ENCODE results near the gene HEATR9. TPM values are rescaled to one million over a fixed set of nuclear protein-coding genes. Genes with fewer than 3 reads are reported as not detected.

HEATR9 gene
- total RNA-seq, 1 donor from 2014 or later: not detected

DNA sequence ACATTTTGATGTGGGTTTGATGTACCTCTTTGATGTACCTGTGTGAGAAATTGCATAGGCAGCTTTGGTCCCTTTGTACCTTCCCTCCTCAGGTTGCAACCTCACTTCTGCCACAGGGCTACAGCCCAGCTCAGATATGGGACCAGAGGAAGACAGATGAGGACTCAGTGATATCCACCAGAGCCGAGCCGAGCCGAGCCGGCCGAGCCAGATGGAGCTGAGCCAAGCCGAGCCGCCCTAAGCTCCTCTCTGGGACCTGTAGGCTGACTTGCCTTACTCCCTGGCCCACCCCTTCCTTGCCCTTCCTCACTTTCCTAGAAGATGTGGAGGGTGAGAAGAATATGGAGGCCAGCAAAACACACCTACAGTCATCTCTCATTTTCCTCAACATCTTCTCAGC is 3.8 kb downstream of the HEATR9 start:
- no peak for DNase-seq

DNA sequence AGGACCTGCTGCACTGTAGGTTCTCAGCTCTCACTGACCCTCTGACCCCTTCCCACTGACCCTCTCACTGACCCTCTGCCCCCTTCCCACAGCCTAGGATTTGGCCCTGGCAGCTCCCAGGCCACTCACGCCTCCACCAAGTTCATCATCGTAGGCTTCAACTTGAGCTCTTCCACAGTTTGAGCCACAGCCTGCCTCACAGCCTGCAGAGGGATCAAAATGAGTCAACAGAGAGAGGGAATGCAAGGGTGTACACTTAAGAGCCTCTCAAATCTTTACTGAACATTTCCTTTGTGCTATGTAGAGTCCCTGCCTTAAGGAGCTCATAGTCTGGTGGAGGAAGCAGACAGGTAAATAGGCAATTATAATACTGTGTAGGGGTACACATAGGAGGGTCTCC is 12.1 kb downstream of the HEATR9 start:
- DNase-seq: no peak

DNA sequence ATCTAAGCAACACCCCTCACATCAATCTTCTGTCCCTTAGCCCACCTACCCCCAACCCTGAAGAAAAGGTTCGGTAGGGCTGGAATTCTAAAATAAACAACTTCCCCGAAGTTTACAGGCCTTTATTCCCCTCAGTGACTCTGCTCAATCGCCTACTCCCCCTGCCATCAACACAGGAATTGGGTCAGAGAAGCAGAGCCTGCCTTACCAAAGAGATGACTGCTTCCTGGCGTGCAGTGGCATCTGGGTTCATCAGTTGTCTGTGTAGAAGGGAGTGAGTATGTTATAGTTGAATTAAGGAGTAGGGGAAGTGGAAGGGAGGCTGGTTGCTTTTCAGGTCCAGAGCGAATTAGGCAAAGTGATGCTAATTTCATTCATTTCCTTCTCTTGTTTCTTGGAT is 12.7 kb downstream of the HEATR9 start:
- DNase-seq: no peak

DNA sequence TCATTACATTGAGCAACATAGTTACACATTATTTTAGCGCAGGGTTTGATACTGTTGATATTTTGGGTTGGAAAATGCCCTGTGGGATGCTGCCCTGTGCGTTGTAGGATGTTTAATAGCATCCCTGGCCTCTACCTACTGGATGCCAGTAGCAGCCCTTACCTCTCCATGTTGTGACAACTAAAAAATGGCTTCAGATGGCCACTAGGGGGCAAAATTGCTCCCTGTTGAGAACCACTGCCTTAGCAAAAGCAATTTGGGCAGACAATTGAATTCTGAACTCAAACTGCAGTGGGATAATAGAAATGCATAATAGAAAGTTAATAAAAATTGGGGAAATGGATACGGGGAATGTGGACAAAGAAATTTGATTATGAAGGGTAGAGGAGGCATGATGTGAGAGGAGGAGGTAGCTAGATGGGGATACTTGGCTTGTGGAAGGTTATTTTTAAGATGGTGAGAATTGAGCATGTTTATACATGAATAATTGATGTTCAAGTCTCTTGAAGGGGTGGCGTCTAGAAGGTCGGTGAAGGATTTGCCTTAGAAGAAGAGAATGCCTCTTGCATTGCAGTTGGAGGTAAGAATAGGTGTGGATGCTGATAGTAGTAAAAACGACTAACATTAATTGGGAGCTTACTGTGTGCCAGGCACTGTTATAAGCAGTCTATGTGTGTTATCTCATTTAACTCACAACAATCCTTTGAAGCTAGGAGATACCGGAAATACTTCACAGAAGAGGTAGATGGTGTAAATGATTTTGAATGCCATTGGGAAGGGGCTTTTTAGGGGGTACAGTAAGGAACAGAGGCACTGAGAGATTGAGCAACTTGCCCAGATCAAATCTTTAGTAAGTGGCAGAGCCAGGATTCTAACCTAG is 19.0 kb downstream of the HEATR9 start:
- no peak for DNase-seq

DNA sequence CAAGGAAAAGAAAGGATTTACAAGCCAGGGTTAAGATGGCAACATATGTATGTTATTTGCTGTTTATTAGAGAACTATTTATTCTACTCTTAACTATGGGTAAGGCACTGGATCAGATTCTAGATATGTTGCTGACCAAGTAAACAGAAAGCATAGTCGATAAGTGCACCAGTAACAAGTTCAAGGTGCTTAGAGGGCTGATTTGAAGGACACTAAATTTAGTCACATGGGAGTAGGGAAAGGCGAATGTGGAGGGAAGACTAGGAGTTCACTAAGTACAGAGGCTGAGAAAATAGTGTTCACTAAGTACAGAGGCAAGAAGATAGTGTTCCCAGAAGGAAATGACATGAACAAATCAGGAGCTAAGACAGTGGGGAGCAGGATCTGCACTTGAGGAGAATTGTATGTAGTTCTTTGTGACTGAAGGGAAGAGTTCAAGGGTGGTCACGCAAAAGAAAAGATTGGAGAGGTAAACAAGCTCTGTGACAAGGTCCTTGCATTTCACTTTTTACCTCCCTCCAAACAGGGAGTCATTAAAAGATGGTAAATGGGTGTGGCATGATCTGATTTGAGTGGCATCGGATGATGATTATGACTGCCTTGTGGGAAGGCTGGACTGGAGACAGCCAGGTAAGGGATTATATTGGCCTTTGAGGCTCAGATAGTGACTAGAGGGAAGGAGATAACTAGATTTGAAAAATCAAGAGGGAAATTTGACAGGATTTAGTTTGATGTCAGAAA is 20.9 kb downstream of the HEATR9 start:
- DNase-seq: no peak

DNA sequence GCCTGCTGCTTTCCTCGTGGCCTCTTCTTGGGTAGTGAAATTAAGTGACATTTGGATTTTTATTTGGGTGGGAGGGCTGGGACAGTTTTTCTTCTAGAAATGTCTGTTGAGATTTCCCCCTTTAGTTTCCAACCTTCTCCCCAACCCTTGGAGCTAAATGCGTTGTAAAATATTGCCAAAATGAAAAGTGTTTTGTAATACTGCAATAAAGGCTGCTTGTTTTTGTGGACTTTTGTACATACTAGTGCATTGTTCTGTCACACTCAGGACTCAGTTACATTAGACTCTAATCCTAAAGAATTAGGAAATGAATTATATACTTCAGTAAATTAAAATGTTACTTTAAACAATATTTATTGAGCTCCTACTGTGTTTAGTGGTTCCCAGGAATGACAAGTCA is 21.7 kb downstream of the HEATR9 start:
- no peak for DNase-seq

DNA sequence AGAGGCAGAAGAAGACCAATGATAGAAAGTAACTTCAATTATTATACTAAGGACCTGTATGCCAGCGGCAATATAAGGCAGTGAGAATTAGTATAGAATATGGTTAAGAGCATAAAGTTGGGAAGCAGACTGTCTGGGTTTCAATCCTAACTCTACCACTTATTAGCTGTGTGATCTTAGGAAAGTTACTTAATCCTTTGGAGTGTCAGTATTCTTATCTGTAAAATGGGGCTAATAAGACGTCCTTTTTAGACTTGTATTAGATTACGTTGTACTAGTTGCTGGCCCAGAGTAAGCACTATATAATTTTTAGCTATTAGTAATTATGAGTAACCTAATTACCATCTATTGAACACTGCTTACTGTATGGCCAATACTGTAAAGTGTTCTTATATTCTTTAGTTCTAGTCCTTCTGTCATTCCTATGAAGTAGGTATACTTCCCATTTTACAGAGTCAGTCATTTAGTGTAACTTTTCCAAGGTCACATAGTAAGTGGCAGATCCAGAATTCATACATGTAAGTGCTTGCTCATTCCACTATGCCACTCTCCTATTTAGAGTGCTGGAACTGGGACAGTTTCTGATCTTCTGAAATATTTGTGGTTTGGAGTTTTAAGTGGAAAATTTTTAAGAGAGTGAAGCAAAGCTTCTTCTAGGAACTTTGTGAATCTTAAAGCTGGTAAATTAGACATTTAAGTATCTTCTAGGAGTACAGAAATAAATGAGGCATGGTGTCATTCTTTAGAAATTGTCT is 22.5 kb downstream of the HEATR9 start:
- DNase-seq: no peak

DNA sequence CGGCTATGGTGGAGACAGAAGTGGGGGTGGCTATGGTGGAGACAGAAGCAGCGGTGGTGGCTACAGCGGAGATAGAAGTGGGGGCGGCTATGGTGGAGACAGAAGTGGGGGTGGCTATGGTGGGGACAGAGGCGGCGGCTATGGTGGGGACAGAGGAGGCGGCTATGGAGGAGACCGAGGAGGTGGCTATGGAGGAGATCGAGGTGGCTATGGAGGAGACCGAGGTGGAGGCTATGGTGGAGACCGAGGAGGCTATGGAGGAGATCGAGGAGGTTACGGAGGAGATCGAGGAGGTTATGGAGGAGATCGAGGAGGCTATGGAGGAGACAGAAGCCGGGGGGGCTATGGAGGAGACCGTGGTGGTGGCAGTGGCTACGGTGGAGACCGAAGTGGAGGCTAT is 24.1 kb downstream of the HEATR9 start:
- no peak for DNase-seq

DNA sequence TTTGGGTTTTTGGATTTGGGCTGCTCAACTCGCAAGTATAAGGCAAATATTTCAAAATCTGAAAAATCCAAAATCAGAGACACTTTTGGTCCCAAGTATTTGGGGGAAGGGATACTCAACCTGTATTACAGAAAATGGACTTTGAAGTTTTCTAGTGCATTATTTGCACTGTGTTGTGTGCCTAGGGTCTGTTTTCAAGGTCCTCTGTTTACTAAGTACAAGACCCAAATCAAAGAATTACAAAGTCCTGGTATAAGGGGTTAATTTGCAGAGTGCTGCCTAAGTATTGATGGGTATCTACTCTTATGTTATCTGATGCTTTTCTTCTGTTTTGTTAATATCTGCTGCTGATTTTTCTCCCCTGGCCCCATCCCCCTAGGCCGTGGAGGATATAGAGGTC is 25.0 kb downstream of the HEATR9 start:
- no peak for DNase-seq

DNA sequence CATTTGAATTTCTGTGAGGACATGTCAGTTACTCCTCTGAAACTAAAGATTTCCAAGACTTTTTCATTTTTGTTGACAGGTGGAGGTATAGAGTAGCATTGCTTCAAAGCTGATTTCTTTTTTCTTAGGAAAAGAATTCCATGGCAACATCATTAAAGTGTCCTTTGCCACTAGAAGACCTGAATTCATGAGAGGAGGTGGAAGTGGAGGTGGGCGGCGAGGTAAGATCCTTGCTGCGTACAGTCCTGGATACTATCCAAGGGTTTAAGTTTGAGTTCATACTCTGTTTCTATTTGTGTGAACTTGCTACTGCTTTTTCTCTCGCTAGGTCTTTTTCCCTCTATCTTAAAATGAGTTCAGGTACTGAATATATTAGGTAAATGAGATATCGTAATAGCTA is 26.5 kb downstream of the HEATR9 start:
- no peak for DNase-seq

DNA sequence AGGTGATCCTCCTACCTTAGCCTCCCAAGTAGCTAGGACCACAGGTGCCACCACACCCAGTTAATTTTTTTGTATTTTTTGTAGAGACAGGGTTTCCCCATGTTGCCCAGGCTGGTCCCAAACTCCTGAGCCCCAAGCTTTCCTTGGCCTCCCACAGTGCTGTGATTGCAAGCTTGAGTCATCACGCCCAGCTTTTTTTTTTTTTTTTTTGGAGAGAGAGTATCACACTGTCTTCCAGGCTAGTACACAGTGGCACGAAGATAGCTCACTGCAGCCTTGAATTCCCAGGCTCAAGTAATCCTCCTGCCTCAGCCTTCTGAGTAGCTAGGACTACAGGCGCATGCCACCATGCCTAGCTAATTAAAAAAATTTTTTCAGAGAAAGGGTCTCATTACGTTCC is 27.2 kb downstream of the HEATR9 start:
- DNase-seq: no peak

DNA sequence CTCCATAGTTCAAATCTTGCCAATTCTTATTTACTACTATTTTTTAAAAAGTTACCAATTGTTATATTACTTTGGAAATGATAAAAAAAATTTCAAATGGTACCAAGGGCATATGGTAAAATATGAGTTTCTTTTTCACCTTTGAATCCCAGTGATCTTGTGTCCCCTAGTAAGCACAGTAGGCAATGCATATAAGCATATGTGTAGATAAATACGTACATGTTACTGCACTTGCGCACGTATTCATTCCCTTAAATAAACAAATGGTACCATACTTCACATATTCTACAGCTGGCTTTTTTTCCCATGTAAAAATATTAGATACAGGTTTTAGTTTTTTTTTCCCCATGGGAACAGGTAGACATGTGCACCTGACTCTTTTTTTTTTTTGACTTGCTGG is 27.6 kb downstream of the HEATR9 start:
- no peak for DNase-seq

DNA sequence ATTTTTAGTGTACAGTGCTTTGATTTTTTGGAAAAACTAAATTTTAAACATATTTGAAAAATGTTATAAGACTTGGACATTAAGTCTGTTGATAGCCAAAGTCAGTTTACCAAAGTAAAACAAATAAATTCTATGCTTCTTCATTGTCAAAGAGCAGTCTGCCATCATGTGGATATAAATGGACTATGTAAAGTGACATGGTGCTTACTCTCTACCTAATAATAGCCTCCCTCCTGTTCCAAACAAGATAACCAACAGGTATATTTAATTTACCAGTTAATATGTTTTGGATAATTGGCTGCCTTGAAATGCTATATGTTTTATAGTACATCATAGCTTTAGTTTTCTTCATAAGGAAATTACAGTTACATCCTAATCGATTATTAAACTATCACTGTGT is 43.5 kb downstream of the HEATR9 start:
- DNase-seq: no peak

DNA sequence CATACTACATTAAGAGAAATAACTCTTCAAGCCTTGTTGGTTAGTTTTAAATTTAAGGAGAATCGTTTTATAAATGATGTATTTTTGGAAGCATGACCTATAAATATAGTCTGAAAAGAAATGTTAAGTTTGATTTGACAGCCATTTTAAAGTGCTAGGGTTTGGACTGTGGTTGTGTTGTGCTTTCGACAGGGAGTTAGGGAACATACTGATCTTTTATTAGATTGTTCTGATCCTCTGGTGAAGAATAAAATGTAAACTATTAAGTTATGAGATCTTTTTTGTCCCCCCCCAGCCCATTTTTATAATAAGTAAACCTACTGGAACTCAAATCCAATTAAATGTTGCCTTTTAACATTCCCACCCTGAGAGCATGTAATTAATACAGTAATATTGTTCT is 47.4 kb downstream of the HEATR9 start:
- no peak for DNase-seq

DNA sequence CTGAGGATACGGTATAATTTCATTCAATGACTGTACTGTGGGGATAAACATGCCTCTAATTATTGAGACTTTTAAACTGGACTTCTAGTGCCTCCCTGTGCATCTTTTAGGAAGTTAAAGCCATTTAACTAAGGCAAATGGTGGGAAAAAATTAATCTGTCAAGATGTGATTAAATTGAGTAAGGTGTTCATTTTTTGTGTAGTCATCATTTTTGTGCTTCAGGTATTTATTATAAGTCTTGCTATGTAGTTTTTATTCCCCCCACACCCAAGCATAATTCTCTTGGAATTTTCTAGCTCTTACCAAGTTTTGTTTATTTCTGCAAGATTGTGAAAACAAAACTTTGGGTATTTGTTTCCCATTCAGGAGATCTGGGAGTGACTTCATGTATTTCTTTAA is 49.2 kb downstream of the HEATR9 start:
- no peak for DNase-seq

DNA sequence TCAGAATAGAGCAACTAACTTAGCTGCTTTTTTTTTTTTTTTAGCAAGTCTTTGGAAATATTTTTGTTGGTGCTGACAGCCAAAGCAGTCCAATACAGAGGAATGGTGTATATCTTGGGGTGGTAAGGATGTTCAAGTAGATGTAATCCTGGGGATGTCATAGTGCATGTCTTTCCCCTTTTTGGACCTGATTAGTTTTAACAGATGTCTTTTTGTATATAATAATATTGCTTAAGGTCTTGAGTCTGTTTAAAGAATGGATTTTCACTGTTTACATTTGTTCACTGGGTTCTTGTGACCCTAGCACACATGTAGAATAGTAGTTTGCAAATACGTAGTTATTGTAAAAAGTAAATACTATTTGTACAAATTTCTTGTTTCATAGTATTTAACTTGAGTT is 51.5 kb downstream of the HEATR9 start:
- DNase-seq: no peak

DNA sequence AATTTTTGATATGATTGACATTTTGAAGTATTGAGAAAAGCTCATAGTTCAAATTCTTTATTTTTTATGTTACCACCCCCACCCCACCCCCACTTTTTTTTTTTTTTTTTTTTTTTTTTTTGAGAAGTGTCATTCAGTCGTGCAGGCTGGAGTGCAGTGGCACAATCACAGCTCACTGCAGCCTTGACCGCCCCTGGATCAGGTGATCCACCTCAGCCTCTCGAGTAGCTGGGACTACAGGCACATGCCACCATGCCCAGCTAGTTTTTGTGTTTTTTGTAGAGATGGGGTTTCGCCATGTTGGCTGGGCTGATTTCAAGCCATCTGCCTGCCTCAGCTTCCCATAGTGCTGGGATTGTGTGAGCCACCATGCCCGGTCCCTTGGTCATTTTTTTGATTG is 52.0 kb downstream of the HEATR9 start:
- DNase-seq: no peak

DNA sequence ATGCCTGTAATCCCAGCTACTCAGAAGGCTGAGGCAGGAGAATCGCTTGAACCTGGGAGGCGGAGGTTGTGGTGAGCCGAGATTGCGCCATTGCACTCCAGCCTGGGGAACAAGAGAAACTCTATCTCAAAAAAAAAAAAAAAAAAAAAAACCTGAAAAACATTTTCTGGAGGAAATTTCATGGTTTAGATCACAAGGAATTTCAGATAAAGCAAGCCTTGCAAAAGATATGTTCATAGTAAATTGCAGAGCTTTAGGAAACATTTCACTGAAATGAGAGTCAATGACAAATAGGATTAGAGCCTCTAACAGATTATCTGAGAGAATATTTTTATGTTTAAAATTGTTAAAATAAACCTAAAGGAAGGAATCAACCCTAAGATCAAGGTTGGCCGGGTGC is 56.2 kb downstream of the HEATR9 start:
- DNase-seq: no peak

DNA sequence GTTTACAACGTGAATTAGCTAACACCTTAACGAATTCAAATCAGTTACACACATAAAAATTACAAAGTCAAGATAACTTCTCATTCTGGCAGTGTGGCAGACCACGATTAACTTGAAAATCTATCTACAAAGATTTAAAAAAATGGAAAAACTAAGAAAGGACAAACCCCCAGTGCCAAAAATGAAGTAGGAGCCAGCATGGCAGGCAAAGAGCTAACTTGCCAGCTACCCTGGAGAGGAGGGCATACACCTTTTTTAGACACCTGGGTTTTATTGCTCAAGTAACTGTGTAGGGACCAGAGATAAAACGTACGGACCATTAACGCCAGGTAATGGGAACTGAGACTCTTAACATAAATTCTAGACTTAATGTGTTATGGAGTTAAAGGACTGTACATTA is 56.9 kb downstream of the HEATR9 start:
- DNase-seq: no peak

DNA sequence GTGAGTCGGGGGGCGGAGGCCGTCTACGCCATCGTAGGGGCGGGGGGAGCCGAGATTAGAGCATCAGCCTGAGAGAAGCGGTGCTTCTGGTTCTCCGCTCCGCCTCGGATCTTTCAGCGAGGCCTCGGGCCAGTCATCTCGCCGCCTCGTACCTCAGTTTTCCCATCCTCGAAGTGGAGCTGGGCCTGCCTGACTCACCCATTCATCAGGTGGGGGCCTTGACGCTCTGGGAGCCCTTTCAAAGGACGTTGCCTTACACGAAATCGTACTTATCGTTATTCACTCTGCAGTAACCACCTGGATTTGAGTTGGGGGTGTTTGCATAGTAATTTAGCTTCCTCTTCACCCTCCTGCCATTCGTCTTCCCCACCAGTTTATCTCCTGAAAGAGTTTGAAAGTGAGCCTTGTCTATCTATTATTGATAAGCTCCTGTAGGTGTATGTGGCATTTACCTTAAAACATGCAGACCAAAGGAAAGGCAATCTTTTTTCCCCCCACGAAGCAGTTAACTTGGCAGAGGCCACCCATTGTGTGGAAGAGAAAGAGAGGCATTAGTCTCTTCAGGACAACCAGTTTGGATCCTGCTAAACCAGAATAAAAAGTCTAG is 58.7 kb downstream of the HEATR9 start:
- no peak for DNase-seq

DNA sequence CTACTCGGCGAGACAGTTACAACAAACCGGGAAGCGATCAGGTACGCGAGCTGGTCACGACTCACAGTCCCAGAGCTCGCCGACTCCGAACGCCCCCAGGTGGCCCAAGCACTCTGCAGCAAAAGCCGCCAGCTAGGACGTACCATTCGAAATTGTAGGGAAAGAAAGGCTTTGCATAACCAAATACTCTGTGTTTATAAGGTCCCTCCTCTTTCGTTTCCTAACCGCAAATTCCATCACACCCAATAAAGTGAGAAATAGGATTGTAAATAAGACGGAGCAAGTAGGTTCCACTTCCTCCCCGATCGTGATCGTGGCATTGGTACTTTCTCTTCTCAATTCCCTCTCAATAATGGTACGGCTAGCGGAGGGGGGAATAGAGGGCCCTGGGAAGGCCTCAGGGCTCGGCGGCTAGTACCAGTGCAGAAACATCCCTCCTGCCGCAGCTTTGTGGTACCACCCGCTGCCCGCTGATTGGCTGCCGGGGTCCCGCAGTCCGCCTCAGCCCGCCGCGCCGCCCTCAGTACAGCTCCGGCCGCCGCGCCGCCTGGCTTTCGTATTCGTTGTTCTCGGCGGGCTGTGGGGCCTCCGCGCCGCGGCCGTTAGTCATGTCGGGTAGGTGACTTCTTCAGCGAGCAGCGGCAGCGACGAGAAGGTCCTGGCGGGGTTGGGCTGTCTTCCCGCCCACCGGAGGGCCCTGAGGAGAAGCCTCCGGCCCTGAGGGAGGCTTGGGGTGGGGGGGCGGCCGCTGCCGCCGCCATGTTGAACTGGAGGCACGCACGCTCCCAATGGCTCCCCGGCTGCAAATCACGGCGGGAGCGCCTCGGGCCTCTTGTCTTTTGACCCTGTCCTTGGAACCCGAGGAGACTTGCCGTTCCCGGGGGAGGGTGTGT is 59.5 kb downstream of the HEATR9 start, which contains the start of gene TAF15:
TAF15 (plus strand) TSS at position 523 of the 893 bp plus-strand sequence; CDS start at position 609, 86 bp downstream.
- peak; percentile 98 for DNase-seq

Measured in skin of body (tissue), 2 donors.